ENCODE measurements around the gene PFKFB3.

DNA sequence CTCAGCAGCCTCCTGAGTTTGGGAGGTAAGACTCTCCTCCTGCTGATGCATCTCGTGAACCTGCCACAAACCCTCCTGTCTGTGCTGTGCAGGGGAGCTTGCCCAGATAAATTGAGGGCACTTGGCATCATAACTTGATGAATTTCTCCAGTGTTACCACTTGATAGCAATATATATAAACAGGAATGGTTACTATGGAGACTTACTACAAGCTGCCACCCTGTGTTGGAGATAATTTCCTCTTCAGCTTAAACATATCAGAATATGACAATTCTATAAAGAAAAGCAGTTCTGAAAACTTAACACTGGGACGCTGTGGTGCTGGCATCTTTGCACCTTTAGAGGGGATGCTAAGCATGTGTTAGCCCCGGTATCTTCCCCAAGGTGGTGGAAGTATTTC lies 14.9 kb downstream of the PFKFB3 start:
- TF ChIP-seq, protein P1, sequence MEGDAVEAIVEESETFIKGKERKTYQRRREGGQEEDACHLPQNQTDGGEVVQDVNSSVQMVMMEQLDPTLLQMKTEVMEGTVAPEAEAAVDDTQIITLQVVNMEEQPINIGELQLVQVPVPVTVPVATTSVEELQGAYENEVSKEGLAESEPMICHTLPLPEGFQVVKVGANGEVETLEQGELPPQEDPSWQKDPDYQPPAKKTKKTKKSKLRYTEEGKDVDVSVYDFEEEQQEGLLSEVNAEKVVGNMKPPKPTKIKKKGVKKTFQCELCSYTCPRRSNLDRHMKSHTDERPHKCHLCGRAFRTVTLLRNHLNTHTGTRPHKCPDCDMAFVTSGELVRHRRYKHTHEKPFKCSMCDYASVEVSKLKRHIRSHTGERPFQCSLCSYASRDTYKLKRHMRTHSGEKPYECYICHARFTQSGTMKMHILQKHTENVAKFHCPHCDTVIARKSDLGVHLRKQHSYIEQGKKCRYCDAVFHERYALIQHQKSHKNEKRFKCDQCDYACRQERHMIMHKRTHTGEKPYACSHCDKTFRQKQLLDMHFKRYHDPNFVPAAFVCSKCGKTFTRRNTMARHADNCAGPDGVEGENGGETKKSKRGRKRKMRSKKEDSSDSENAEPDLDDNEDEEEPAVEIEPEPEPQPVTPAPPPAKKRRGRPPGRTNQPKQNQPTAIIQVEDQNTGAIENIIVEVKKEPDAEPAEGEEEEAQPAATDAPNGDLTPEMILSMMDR (IDR thresholded peaks at IDR 0.05; ENCODE audit: poor library complexity): no peak
- TF ChIP-seq EZH2phosphoT487 (IDR thresholded peaks at IDR 0.05; ENCODE audit: low read depth, severe bottlenecking, unreplicated experiment) (no peak), EZH2 (IDR thresholded peaks at IDR 0.05; ENCODE audit: borderline replicate concordance) (no peak)
